GM21529 (cell line): ENCODE measurements around the gene ZDHHC18.
"Not testable (repeated sequence)": the region's sequence is repeated elsewhere in the genome, so short reads cannot be mapped to it uniquely, and the experiment has no call there.

Experiments
- ATAC-seq: cut with Tn5 transposase; IDR thresholded peaks from one replicate; pipeline ENCODE4 v1.9.1; 2021; ENCODE audit not compliant: unreplicated experiment

The ZDHHC18 gene

DNA sequence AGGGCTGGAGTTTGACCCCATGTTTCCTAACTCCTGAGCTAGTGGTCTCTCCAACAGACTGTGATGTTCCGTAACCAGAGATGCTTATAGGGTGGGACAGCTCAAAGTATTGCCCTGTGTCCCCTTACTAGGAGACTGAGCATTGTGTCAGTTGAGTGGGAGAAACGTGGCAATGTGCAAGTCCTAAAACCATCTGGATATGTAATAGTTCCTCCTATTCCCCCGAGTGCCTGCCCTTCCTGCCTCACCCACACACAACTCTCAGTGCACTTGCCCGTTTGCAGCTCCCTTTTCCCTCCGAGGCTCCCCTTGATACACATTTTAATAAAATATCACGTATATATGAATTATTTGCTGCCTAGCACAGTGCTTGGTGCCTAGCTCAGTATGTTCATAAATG, 35.3 kb upstream of the ZDHHC18 start:
- no peak for ATAC-seq

- no peak for ATAC-seq
Measured at GRCh38 chr1:26791626-26792025, 34.9 kb upstream of the ZDHHC18 start.

GRCh38 chr1:26792924-26793323, 33.6 kb upstream of the ZDHHC18 start:
- ATAC-seq, result no peak

DNA sequence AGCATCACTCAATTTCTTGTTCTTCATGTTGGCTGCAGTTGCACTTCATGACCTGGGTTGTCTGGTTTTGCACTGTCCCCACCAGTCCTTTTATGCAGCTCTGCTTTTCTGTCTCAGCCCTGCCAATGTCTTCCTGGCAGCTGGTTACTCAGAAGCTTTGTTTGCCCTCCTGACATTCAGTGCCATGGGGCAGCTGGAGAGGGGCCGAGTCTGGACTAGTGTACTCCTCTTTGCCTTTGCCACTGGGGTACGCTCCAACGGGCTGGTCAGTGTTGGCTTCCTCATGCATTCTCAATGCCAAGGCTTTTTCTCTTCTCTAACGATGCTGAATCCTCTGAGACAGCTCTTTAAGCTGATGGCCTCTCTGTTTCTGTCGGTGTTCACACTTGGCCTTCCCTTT, 32.1 kb upstream of the ZDHHC18 start:
- ATAC-seq, result no peak

GRCh38 chr1:26797627-26798026, 28.9 kb upstream of the ZDHHC18 start:
- ATAC-seq, result no peak

- ATAC-seq, result no peak
Measured at GRCh38 chr1:26799479-26800142, 26.9 kb upstream of the ZDHHC18 start.

GRCh38 chr1:26803932-26804331, 22.6 kb upstream of the ZDHHC18 start:
- not testable (repeated sequence) for ATAC-seq

DNA sequence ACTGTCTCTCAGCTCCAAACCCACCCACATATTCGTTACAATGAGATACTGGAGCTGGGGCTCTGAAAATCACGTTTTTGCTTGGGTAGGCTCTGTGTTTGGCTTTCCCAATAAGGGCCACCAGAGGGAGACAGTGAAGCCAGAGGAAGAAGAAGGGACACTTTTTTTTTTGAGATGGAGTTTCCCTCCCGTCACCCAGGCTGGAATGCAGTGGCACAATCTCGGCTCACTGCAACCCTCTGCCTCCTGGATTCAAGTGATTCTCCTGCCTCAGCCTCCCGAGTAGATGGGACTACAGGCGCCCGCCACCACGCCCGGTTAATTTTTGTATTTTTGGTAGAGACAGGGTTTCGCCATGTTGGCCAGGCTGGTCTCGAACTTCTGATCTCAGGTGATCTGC, 16.4 kb upstream of the ZDHHC18 start:
- not testable (repeated sequence) for ATAC-seq

DNA sequence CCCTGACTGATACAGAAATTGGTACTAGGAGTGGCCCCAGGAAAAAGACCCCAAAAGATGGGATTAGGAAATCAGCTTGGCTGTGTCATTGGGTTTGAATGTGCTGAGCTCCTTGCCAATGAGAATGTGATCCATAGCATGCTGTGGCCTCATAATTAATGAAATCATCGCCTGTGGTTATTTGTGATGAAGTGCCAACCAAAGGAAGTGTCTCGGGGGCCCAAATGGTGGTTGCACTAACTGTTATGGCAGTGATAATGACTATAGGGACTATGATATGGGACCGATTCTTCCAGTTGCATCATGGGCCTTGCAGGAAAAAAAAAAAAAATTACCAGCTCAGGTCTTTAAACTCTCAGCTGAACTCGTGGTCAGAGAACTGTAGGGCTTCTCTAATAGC, 15.4 kb upstream of the ZDHHC18 start:
- ATAC-seq, result no peak

GRCh38 chr1:26811708-26812107, 14.8 kb upstream of the ZDHHC18 start:
- ATAC-seq, result no peak

DNA sequence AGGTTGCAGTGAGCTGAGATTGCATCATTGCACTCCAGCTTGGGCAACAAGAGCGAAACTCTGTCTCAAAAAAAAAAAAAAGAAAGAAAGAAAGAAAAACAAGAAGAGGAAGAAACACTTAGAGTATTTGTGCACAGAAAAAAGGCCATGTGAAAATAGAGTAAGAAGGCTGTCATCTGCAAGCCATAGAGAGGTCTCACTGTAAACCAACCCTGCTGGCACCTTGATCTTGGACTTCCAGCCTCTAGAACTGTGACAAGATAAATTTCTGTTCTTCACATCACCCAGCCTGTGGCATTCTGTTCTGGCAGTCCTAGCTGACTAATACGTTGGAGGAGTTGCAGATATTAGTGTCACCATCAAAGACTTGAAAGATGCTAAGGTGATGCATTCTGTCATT, 12.1 kb upstream of the ZDHHC18 start:
- no peak for ATAC-seq

DNA sequence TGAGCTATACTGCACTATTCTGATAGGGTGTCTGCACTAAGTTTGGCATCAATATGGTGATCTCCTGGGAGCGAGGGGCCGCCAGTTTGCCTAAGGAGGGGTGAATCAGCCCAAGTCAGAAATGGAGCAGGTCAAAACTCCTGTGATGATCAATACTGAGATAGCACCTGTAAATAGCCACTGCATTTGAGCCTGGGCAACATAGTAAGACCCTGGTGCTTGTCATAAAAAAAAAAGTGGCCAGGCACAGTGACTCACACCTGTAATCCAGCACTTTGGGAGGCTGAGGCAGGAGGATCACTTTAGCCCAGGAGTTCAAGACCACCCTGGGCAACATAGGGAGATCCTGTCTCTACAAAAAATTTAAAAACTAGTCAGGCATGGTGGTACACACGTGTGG, 11.6 kb upstream of the ZDHHC18 start:
- ATAC-seq, result no peak

- ATAC-seq, result peak; percentile 94
Measured at GRCh38 chr1:26820784-26821269, 5.7 kb upstream of the ZDHHC18 start.

GRCh38 chr1:26822737-26823395, 3.6 kb upstream of the ZDHHC18 start:
- no peak for ATAC-seq

DNA sequence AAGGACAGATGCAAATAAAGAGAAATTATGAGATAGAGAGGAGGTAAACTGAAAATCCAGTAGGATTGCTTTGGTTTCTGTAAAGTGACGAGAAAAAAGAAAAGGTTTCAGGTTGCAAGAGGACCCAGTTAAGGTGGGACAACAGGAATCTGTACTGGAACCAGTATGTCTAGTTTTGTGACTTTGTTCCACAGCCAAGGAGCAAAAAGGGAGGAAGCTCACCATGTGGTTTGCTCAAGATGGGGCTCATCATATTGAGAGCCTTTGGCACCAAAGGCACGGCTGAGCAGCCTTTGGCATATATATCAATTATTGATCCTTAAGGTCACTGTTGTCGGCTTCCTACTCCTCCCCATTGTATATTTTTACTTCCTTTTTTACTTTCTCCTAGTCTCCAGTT, 1.8 kb upstream of the ZDHHC18 start:
- no peak for ATAC-seq

- no peak for ATAC-seq
Measured at GRCh38 chr1:26827106-26827604, 667 bp downstream of the ZDHHC18 start.

DNA sequence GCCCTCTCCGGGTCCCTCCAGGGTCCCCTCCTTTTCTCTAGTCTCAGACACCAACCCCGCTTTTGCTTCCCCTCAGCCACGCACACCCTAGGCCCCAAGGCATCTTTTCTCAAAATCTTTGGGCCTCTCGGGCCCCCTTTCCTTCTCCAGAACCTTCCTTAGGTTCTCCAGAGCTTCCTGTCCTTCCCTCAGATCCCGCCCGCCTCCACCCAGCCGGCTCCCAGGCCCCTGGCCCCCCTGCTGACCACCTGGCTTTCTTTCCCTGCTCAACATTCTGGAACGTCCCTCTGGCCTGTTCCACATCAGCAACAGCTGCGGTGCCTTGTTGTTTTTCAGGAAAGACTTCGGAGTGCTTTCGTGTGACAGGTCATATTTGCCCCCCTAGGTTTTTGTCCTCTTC, 1.2 kb downstream of the ZDHHC18 start:
- no peak for ATAC-seq

DNA sequence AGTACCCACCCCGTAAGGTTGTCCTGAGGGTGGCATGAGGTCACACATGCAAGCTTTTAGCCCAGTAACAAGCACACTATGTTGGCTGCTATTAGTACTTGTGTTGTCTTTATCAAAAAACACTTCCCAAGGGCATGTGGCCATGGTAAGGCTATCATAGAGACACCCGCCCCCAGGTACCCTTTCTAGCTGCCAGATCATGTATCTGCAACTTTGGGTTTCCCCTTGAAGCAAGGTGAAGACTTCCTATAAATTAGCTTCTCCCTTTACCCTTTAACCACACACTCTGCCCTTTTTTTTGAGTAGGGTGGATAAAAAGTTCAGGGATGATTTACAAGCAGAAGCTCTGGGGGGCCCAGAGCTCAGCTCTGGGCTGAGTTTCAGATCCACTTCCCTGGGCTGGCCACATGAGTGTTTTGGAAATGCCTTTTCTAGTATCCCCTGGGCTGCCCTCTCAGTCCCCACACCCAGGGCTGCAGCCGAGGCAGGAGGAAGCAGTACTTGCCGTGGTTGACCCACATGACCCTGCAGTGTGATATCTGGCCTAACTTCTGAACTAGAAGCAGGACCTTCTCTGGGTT, 2.0 kb downstream of the ZDHHC18 start:
- ATAC-seq, result no peak

- ATAC-seq, result no peak
Measured at GRCh38 chr1:26829184-26829911, 2.9 kb downstream of the ZDHHC18 start.

DNA sequence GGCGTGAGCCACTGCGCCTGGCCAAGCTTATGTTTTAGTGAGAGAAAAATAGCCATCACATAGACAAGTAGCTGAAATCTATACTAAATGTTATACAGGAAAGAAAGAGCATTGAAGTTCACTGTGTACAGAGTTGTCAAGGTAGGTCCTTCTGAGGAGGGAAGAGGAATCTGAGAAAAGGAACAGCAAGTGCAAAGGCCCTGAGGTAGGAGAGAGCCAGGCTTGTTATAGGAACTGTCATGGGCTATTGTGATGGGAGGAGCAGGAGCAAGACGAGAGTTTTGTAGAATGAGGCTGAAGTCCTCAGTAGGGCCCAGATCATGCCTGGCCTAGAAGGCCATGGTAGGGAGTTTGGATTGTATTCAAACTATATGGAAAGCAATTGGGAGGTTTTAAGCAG, 4.6 kb downstream of the ZDHHC18 start:
- no peak for ATAC-seq

DNA sequence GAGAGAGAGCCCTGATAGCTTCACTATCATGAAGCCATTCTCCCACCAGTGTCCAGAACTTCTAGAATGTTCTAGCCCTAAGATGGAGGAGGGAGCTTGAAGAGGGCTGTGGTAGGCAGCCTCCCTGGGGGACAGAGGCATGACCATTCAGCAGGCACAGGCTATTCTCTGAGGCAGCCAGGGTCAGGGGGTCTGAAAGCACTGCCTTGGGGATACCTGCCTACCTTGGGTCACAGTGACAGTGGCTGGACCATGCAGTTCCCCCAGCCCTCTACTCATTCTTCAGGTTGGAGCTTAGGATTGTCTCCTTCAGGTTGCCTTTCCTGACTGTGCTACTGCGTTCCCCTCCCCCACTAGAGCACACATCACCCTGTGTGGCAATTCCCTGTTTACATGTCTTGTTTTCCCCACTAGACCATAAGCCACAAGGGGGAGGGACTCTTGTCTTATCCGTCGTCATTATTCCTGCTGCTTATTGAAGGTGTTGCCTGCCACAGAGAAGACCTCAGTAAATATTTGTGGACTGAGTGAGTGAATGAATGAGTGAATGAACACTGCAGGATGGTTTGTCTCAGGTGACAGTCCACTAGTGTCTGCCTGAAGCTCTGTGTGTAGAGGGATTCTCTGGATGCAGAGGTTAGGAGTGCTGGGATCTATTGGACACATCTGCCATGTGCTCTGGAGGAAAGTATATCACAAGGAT, 5.2 kb downstream of the ZDHHC18 start:
- ATAC-seq, result no peak
